PFSK-1 (cell line): Measurements from ENCODE around the gene CTDNEP1.

Source experiments
- FOXP2 ChIP-seq: optimal IDR thresholded peaks from 2 replicates; pipeline ENCODE3; 2011; ENCODE audit warnings: borderline replicate concordance, control low read depth, inconsistent platforms; ENCODE audit not compliant: insufficient read depth; ENCODE audit errors: extremely low read length, extremely low read depth
- POLR2AphosphoS5 ChIP-seq: IDR thresholded peaks from 2 replicates; pipeline ENCODE4 v1.6.1; 2012; ENCODE audit warnings: low read depth, mild to moderate bottlenecking, control low read depth, low read length, moderate library complexity
- SIN3A ChIP-seq: IDR thresholded peaks from 2 replicates; pipeline ENCODE4 v1.6.1; 2012; ENCODE audit warnings: mild to moderate bottlenecking, low read length, moderate library complexity, borderline replicate concordance; ENCODE audit not compliant: insufficient read depth
- TAF1 ChIP-seq: IDR thresholded peaks from 2 replicates; pipeline ENCODE4 v1.6.1; 2012; ENCODE audit warnings: low read length, control low read depth, borderline replicate concordance; ENCODE audit not compliant: insufficient read depth
- TF ChIP-seq, protein P1 (sequence below), 2 experiments: IDR thresholded peaks; 2 replicates each; pipeline versions ENCODE4 v1.6.1 to v1.8.0; 2011 to 2012; ENCODE audit warnings: low read depth in 2 of 2, low read length in 2 of 2, control low read depth in 1 of 2, inconsistent platforms in 1 of 2, mild to moderate bottlenecking in 1 of 2, moderate library complexity in 1 of 2; ENCODE audit not compliant: insufficient read depth in 1 of 2

The CTDNEP1 gene

DNA sequence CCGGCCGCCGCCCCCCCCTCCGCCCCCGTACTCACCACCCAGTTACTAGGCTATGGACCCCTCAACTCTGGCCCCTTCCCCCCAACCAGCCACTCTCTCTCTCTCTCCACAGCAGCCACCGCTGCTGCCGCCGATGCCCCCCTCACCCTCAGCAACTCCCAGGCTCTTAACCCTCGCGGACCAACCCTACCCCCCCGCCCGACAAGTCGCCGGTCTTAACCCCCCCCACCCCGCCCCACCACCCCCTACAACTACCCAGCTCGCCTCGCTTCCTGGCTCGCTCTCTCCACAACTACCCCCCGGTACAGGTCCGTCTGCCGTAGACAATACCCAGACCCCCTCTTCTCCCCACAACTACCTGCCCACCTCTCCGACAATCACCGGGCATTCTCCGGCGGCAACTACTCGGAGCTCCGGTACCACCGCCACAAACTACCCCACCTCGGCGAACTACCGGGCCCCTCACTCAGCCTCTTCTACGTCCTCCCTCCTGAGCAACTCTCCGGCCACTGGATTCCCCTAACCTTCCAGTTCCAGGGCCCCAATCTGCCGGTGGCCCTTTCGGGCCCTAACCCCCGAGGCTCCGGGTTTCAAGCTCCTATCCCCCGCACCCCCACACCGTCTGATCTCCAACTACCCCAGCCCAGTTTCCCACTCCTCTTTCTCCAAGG is 13.0 kb downstream of the CTDNEP1 start:
- TF ChIP-seq POLR2AphosphoS5, result no peak
- no peak for TF ChIP-seq SIN3A
- no peak for TF ChIP-seq FOXP2
- no peak for TF ChIP-seq TAF1

DNA sequence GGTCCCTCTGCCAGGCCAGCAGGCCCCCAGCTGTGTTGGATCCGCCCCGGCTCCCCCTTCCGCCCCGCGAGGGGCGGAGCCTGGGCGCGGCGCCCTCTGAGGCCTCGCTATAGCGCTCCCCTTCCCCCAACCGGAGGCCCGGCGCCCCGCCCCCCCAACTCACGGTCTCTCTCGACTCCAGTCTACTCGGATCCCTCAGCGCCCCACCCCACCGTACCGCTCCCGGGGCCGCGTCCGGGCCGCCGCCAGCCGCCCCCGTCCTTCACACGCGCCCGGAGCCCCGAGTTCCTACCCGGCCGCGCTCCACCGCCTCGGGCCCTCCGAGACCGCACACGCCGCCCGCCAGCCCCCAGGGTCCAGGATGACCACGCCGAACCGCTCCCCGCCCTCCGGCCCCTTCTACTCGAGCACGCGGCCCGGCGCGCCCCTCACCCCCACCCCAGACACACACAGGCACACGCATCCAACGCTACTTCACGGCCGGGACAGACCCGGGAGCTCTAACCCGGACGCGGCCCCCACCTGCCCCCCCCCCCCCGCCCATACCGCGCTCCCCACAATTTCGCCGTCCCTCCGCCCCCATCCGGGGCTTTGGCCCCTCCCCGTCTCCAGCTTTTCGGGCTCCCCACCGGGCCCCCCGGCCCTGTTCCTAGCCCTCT is 13.6 kb downstream of the CTDNEP1 start:
- TF ChIP-seq SIN3A, result peak; percentile 46; the same call in 1 of the 2 replicates
- no peak for TF ChIP-seq FOXP2
- peak; percentile 66 for TF ChIP-seq POLR2AphosphoS5
- TF ChIP-seq TAF1, result peak; percentile 20; the same call in 1 of the 2 replicates
- TF ChIP-seq, protein P1, sequence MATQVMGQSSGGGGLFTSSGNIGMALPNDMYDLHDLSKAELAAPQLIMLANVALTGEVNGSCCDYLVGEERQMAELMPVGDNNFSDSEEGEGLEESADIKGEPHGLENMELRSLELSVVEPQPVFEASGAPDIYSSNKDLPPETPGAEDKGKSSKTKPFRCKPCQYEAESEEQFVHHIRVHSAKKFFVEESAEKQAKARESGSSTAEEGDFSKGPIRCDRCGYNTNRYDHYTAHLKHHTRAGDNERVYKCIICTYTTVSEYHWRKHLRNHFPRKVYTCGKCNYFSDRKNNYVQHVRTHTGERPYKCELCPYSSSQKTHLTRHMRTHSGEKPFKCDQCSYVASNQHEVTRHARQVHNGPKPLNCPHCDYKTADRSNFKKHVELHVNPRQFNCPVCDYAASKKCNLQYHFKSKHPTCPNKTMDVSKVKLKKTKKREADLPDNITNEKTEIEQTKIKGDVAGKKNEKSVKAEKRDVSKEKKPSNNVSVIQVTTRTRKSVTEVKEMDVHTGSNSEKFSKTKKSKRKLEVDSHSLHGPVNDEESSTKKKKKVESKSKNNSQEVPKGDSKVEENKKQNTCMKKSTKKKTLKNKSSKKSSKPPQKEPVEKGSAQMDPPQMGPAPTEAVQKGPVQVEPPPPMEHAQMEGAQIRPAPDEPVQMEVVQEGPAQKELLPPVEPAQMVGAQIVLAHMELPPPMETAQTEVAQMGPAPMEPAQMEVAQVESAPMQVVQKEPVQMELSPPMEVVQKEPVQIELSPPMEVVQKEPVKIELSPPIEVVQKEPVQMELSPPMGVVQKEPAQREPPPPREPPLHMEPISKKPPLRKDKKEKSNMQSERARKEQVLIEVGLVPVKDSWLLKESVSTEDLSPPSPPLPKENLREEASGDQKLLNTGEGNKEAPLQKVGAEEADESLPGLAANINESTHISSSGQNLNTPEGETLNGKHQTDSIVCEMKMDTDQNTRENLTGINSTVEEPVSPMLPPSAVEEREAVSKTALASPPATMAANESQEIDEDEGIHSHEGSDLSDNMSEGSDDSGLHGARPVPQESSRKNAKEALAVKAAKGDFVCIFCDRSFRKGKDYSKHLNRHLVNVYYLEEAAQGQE (IDR thresholded peaks at IDR 0.05; ENCODE audit: insufficient read depth in 1 of 2, low read depth in 2 of 2, low read length in 2 of 2), result no peak

DNA sequence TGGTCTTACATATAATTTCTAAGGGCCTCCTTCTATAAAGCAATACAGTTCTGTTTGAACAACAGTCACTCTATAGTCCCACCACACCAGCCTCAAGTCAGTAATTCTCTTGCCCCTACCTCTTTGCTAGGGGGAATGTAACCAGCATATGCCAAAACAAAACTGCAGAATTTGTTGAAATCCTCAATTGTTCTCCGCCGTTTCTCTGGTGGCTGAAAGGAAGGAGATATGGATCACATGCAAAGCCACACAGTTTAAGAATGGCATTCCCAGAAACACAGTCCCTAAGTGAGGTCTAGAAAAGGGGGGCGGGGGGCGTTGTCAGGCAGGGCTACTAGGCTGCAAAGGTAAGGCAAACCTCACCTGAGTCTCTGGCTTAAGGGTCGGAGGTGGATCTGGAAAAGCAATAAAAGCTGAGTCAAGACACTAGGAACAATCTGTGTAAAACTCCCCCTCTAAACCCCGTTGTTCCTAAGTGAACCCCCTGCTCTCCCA is 14.2 kb downstream of the CTDNEP1 start:
- TF ChIP-seq TAF1, result no peak
- TF ChIP-seq POLR2AphosphoS5, result no peak
- TF ChIP-seq, protein P1 (IDR thresholded peaks at IDR 0.05; ENCODE audit: insufficient read depth in 1 of 2, low read depth in 2 of 2, low read length in 2 of 2), result no peak
- TF ChIP-seq FOXP2, result no peak
- TF ChIP-seq SIN3A, result no peak

DNA sequence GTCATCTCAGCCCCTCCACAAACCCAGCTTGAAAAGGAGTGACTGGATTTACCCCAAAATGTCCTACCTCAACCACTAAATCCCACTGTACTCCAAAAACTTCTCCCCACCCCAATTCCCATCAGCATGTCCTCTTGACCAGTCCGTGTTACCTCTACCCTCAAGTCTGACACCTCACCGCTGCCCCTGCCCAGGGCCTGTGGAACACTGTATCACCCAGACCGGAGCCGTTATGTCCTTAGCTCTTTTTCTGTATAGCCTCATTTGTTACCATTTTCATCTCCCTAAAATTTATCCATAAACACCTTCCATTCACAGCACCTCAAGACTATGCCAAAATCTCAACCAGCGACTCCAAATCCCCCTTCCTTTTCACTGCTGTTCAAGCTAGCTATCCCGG is 14.7 kb downstream of the CTDNEP1 start:
- TF ChIP-seq TAF1 (no peak), FOXP2 (no peak), SIN3A (no peak), POLR2AphosphoS5 (no peak)
- TF ChIP-seq, protein P1 (IDR thresholded peaks at IDR 0.05; ENCODE audit: insufficient read depth in 1 of 2, low read depth in 2 of 2, low read length in 2 of 2), result no peak

DNA sequence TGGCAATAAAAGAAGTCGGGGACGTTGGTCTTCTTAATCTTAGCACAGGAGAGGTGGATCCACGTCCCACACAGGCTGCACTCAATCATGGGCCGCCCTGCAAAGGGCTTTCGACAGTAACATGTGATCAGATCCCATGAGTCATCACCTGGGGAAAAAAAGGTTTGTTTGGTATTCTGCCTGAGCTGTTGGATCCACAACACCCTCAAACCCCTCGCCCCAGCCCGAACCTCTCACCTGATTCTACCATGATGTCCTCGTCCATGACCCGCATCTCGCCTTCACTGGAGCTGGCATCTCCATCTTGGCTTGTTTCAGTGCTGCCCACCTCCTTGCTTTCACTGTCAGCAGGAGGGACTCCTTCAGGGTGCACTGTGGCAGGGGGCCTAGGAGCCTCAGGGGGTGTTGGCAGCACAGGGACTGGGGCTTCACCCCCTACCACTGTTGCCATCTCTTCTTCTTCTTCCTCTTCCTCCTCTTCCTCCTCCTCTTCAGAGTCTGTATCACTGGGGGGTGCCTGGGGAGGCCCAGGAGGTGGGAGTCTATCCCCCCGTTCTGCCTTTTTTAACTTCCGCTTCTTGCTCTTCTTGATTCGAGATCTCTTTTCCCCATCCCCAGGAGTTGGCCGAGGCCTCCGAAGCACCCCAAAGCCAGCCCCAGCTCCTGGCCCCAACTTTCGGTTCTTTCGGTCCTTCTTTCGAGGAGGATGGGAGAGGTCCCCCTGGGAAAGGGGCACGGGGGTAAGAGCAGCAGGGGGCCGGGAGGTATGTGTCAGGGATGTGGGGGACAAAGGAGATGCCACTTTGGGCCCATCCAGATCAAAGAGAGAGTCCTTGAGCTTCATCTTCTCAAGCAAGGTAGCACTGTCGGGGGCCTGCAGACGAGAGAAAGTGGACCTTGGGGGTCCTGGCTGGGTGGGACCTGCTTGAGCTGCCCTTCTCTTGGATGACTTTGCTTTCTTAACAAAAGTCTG is 15.6 kb downstream of the CTDNEP1 start:
- no peak for TF ChIP-seq FOXP2
- no peak for TF ChIP-seq SIN3A
- TF ChIP-seq POLR2AphosphoS5, result no peak
- TF ChIP-seq, protein P1 (IDR thresholded peaks at IDR 0.05; ENCODE audit: insufficient read depth in 1 of 2, low read depth in 2 of 2, low read length in 2 of 2), result no peak
- no peak for TF ChIP-seq TAF1
